GM23338 (cell line): Measurements from ENCODE around the gene SLC8B1. TPM values are rescaled to one million over a fixed set of nuclear protein-coding genes. Genes with fewer than 3 reads are reported as not detected.

Source experiments
- ATAC-seq: fragments of 200-7000 bp; cut with Tn5 transposase; 3 replicates; pipeline ENCODE4 v1.9.1; 2020
- DNase-seq: peaks from one replicate; pipeline ENCODE4 v3.0.0-alpha.2; 2015; ENCODE audit warnings: low spot score
- H2AFZ ChIP-seq: fragments of 200-600 bp; sonication (generic); 2 replicates; pipeline ENCODE4 v1.8.0; 2016; ENCODE audit warnings: antibody characterized with exemption, mild to moderate bottlenecking, moderate library complexity
- H3F3A ChIP-seq: fragments of 200-600 bp; sonication (generic); replicated peaks from 2 replicates; pipeline ENCODE4 v1.8.0; 2017; ENCODE audit warnings: antibody characterized with exemption, mixed run types, low read depth
- H3K27ac ChIP-seq: fragments of 200-600 bp; sonication (generic); 2 replicates; pipeline ENCODE4 v1.6.1; 2016; ENCODE audit warnings: low read depth
- H3K27me3 ChIP-seq: fragments of 200-600 bp; sonication (generic); 2 replicates; pipeline ENCODE4 v1.8.0; 2016; ENCODE audit warnings: mild to moderate bottlenecking, mixed run types, moderate library complexity; ENCODE audit not compliant: insufficient read depth
- H3K36me3 ChIP-seq: fragments of 200-600 bp; sonication (generic); 2 replicates; pipeline ENCODE4 v1.8.0; 2016; ENCODE audit warnings: mild to moderate bottlenecking; ENCODE audit not compliant: insufficient read depth
- H3K4me1 ChIP-seq: fragments of 200-600 bp; sonication (generic); 2 replicates; pipeline ENCODE4 v1.8.0; 2016; ENCODE audit warnings: mild to moderate bottlenecking, moderate library complexity; ENCODE audit not compliant: insufficient read depth
- H3K4me2 ChIP-seq: fragments of 200-600 bp; sonication (generic); 2 replicates; pipeline ENCODE4 v1.7.1; 2017; ENCODE audit warnings: mixed run types
- H3K4me3 ChIP-seq: fragments of 200-600 bp; sonication (generic); 2 replicates; pipeline ENCODE4 v1.6.1; 2016; ENCODE audit warnings: mixed run types
- H3K79me2 ChIP-seq: fragments of 200-600 bp; sonication (generic); replicated peaks from 2 replicates; pipeline ENCODE4 v1.8.0; 2017; ENCODE audit warnings: mild to moderate bottlenecking; ENCODE audit not compliant: insufficient read depth
- H3K9me2 ChIP-seq: fragments of 200-600 bp; sonication (generic); 2 replicates; pipeline ENCODE4 v1.8.0; 2017; ENCODE audit not compliant: insufficient read depth
- H4K20me1 ChIP-seq: fragments of 200-600 bp; sonication (generic); replicated peaks from 2 replicates; pipeline ENCODE4 v1.8.0; 2017; ENCODE audit warnings: mild to moderate bottlenecking; ENCODE audit not compliant: insufficient read depth
- H3K27ac Mint-ChIP-seq: 2 replicates; pipeline ENCODE4 v1.8.0; 2020; ENCODE audit warnings: inconsistent platforms, mild to moderate bottlenecking, moderate library complexity, mixed read lengths
- H3K27me3 Mint-ChIP-seq: 3 replicates; pipeline ENCODE4 v1.8.0; 2022; ENCODE audit warnings: low read depth, mild to moderate bottlenecking, moderate library complexity, mixed read lengths, inconsistent platforms; ENCODE audit not compliant: insufficient read depth, poor library complexity
- H3K36me3 Mint-ChIP-seq: 3 replicates; pipeline ENCODE4 v1.8.0; 2021; ENCODE audit warnings: low read depth, mild to moderate bottlenecking, inconsistent platforms, moderate library complexity, mixed read lengths
- H3K4me1 Mint-ChIP-seq: 3 replicates; pipeline ENCODE4 v1.8.0; 2020; ENCODE audit warnings: mild to moderate bottlenecking, inconsistent platforms, mixed read lengths
- H3K4me3 Mint-ChIP-seq: 3 replicates; pipeline ENCODE4 v1.8.0; 2021; ENCODE audit warnings: moderate library complexity, mild to moderate bottlenecking, inconsistent platforms, mixed read lengths
- H3K9me3 Mint-ChIP-seq: 3 replicates; pipeline ENCODE4 v1.8.0; 2020; ENCODE audit warnings: moderate library complexity, mild to moderate bottlenecking, inconsistent platforms, mixed read lengths
- CREB1 ChIP-seq: fragments of 250-450 bp; sonication (Bioruptor Pico); IDR thresholded peaks from 2 replicates; pipeline ENCODE4 v1.5.0; 2020; ENCODE audit warnings: low read depth, mild to moderate bottlenecking, moderate library complexity
- EZH2 ChIP-seq: fragments of 200-600 bp; sonication (generic); IDR thresholded peaks from one replicate; pipeline ENCODE4 v1.8.0; 2017; ENCODE audit warnings: antibody characterized with exemption, mild to moderate bottlenecking, low read depth; ENCODE audit not compliant: unreplicated experiment
- JUNB ChIP-seq: IDR thresholded peaks from one replicate; pipeline ENCODE4 v1.6.1; 2016; ENCODE audit warnings: antibody characterized with exemption; ENCODE audit not compliant: unreplicated experiment
- POLR2AphosphoS5 ChIP-seq: IDR thresholded peaks from 2 replicates; pipeline ENCODE4 v1.6.1; 2016; ENCODE audit warnings: antibody characterized with exemption, low read depth
- REST ChIP-seq: IDR thresholded peaks from one replicate; pipeline ENCODE4 v1.6.1; 2018; ENCODE audit warnings: antibody characterized with exemption; ENCODE audit not compliant: unreplicated experiment
- STAT1 ChIP-seq: IDR thresholded peaks from one replicate; pipeline ENCODE4 v1.6.1; 2016; ENCODE audit warnings: antibody characterized with exemption; ENCODE audit not compliant: unreplicated experiment
- ZNF331 ChIP-seq: fragments of 250-450 bp; sonication (Bioruptor Pico); IDR thresholded peaks from 2 replicates; pipeline ENCODE4 v1.5.0; 2020; ENCODE audit warnings: low read depth, mild to moderate bottlenecking, moderate library complexity
- polyA plus RNA-seq: library from polyadenylated mRNA; unstranded; fragments of >200 nt; fragmentation: Nextera tagmentation; extraction: Ambion mirVana; gene quantifications from 2 replicates; pipeline ENCODE4 v1.2.1, GENCODE V29; 2016
- total RNA-seq: library from RNA; depleted of rRNA; stranded (reverse); fragments of >200 nt; shearing (Covaris generic); gene quantifications from 2 replicates; pipeline ENCODE4 v1.2.3, GENCODE V29; 2014
- TF ChIP-seq, protein P1 (sequence below): IDR thresholded peaks from 2 replicates; pipeline ENCODE4 v1.6.1; 2016; ENCODE audit warnings: antibody characterized with exemption
- TF ChIP-seq, protein P2 (sequence below), 2 experiments: fragments of 200-600 bp in 1 of 2; sonication (generic) in 1 of 2; conservative IDR thresholded peaks; 2 replicates each; pipeline versions ENCODE4 v1.5.1 to v1.6.1; 2016 to 2017; ENCODE audit warnings: antibody characterized with exemption in 2 of 2, low read depth in 2 of 2, mild to moderate bottlenecking in 2 of 2, moderate library complexity in 1 of 2

The SLC8B1 gene
- total and polyA plus RNA-seq, 2 experiments from 2014 or later, result 6.0 to 8.9 TPM

- Mint-ChIP-seq H3K27me3 (peaks cover 7% of the 10 kb centered on the region), H3K4me3 (no peak overlapping the region), H3K4me1 (peaks cover 2% of the 10 kb centered on the region; the same call in 2 of the 3 replicates), H3K9me3 (no peaks in the 10 kb centered on the region), H3K36me3 (peaks cover 17% of the 10 kb centered on the region), H3K27ac (peak overlapping the region; percentile 38; the same call in 1 of the 2 replicates)
- H4K20me1 ChIP-seq, result no peaks in the 10 kb centered on the region
- ATAC-seq (peak; percentile 36; the same call in 1 of the 3 replicates), DNase-seq (no peak)
- H3K4me3 ChIP-seq, result no peak overlapping the region
- no peak overlapping the region for H3K27ac ChIP-seq
- TF ChIP-seq, protein P1, sequence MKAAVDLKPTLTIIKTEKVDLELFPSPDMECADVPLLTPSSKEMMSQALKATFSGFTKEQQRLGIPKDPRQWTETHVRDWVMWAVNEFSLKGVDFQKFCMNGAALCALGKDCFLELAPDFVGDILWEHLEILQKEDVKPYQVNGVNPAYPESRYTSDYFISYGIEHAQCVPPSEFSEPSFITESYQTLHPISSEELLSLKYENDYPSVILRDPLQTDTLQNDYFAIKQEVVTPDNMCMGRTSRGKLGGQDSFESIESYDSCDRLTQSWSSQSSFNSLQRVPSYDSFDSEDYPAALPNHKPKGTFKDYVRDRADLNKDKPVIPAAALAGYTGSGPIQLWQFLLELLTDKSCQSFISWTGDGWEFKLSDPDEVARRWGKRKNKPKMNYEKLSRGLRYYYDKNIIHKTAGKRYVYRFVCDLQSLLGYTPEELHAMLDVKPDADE, result no peak
- TF ChIP-seq, protein P2, sequence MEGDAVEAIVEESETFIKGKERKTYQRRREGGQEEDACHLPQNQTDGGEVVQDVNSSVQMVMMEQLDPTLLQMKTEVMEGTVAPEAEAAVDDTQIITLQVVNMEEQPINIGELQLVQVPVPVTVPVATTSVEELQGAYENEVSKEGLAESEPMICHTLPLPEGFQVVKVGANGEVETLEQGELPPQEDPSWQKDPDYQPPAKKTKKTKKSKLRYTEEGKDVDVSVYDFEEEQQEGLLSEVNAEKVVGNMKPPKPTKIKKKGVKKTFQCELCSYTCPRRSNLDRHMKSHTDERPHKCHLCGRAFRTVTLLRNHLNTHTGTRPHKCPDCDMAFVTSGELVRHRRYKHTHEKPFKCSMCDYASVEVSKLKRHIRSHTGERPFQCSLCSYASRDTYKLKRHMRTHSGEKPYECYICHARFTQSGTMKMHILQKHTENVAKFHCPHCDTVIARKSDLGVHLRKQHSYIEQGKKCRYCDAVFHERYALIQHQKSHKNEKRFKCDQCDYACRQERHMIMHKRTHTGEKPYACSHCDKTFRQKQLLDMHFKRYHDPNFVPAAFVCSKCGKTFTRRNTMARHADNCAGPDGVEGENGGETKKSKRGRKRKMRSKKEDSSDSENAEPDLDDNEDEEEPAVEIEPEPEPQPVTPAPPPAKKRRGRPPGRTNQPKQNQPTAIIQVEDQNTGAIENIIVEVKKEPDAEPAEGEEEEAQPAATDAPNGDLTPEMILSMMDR (conservative IDR thresholded peaks at IDR 0.05; ENCODE audit: low read depth in 2 of 2), result peak in 1 of 2 experiments; percentile 33; a peak in 2 of 4 replicates
- no peak for TF ChIP-seq JUNB
- H3K27me3 ChIP-seq, result no peaks in the 10 kb centered on the region
- no peaks in the 10 kb centered on the region; the same call in 1 of the 2 replicates for H3K36me3 ChIP-seq
- H3K4me2 ChIP-seq, result no peak overlapping the region
- no peaks in the 10 kb centered on the region for H3K79me2 ChIP-seq
- H3K9me2 ChIP-seq, result no peaks in the 10 kb centered on the region
- H2AFZ ChIP-seq, result no peak overlapping the region
- H3K4me1 ChIP-seq, result no peaks in the 10 kb centered on the region
- H3F3A ChIP-seq, result no peaks in the 10 kb centered on the region
Measured at GRCh38 chr12:113326775-113327395, 8.0 kb downstream of the SLC8B1 start.

- Histone ChIP-seq H3K27ac (no peak overlapping the region), H2AFZ (no peak overlapping the region), H3K4me1 (no peaks in the 10 kb centered on the region), H3F3A (no peaks in the 10 kb centered on the region), H3K36me3 (no peaks in the 10 kb centered on the region; the same call in 1 of the 2 replicates), H3K4me3 (no peak overlapping the region), H3K4me2 (no peak overlapping the region), H3K79me2 (no peaks in the 10 kb centered on the region), H3K27me3 (no peaks in the 10 kb centered on the region), H3K9me2 (no peaks in the 10 kb centered on the region), H4K20me1 (no peaks in the 10 kb centered on the region)
- H3K27ac Mint-ChIP-seq, result no peak overlapping the region
- DNase-seq (no peak), ATAC-seq (no peak)
- TF ChIP-seq ZNF331 (CRISPR knock-in tag), result no peak
- no peak for TF ChIP-seq STAT1
- TF ChIP-seq JUNB, result no peak
- no peak for TF ChIP-seq POLR2AphosphoS5
- no peak for TF ChIP-seq REST
- TF ChIP-seq EZH2, result no peak
- TF ChIP-seq CREB1 (CRISPR knock-in tag), result no peak
- TF ChIP-seq, protein P2 (conservative IDR thresholded peaks at IDR 0.05; ENCODE audit: low read depth in 2 of 2), result no peak
- no peak overlapping the region for H3K4me3 Mint-ChIP-seq
- H3K36me3 Mint-ChIP-seq, result peaks cover 14% of the 10 kb centered on the region
- H3K27me3 Mint-ChIP-seq, result peaks cover 2% of the 10 kb centered on the region
- H3K4me1 Mint-ChIP-seq, result peaks cover 2% of the 10 kb centered on the region; the same call in 2 of the 3 replicates
- H3K9me3 Mint-ChIP-seq, result no peaks in the 10 kb centered on the region
Measured at GRCh38 chr12:113325916-113326315, 9.0 kb downstream of the SLC8B1 start.
